ENCODE measurements around the gene ADAMTS18. TPM values are rescaled to one million over a fixed set of nuclear protein-coding genes. Genes with fewer than 3 reads are reported as not detected.

Gene ADAMTS18
- total RNA-seq, 2 experiments from 2014 or later = not detected

GRCh38 chr16:77457046-77457445 lies 22.2 kb upstream of the ADAMTS18 start:
- POLR2A ChIA-PET = no interaction called here

GRCh38 chr16:77452243-77452642 lies 17.4 kb upstream of the ADAMTS18 start:
- no peak for TF ChIP-seq CTCF (IDR thresholded peaks at IDR 0.05)

More at GRCh38 chr16:77457046-77457445, 22.2 kb upstream of the ADAMTS18 start:
- Mint-ChIP-seq H3K27me3 (peaks cover 6% of the 10 kb centered on the region), H3K4me3 (no peak overlapping the region), H3K36me3 (ENCODE audit: low read depth) (no peaks in the 10 kb centered on the region), H3K4me1 (ENCODE audit: low read depth) (no peaks in the 10 kb centered on the region), H3K27ac (no peak overlapping the region), H3K9me3 (no peaks in the 10 kb centered on the region)
- intact Hi-C loops (cut with micrococcal nuclease) = no loop called here
- no peak for TF ChIP-seq CTCF (IDR thresholded peaks at IDR 0.05)
- CTCF ChIA-PET = no interaction called here
- no peak for DNase-seq
- no peak for ATAC-seq

GRCh38 chr16:77450790-77451487 lies 16.1 kb upstream of the ADAMTS18 start:
- no peak for TF ChIP-seq CTCF (IDR thresholded peaks at IDR 0.05)
- CTCF ChIA-PET = no interaction called here

More at GRCh38 chr16:77452243-77452642, 17.4 kb upstream of the ADAMTS18 start:
- H3K9me3 Mint-ChIP-seq = no peaks in the 10 kb centered on the region
- POLR2A ChIA-PET = no interaction called here
- H3K27ac Mint-ChIP-seq = no peak overlapping the region
- H3K27me3 Mint-ChIP-seq = peaks cover 11% of the 10 kb centered on the region
- H3K4me1 Mint-ChIP-seq (ENCODE audit: low read depth) = no peaks in the 10 kb centered on the region
- no peaks in the 10 kb centered on the region for H3K36me3 Mint-ChIP-seq (ENCODE audit: low read depth)
- intact Hi-C loops (cut with micrococcal nuclease) = no loop called here
- no peak for ATAC-seq
- no peak for DNase-seq
- CTCF ChIA-PET = no interaction called here
- H3K4me3 Mint-ChIP-seq = no peak overlapping the region

GRCh38 chr16:77449208-77449607 lies 14.4 kb upstream of the ADAMTS18 start:
- no peaks in the 10 kb centered on the region for H3K4me1 Mint-ChIP-seq (ENCODE audit: low read depth)
- POLR2A ChIA-PET = no interaction called here

More at GRCh38 chr16:77450790-77451487, 16.1 kb upstream of the ADAMTS18 start:
- ATAC-seq = no peak
- H3K36me3 Mint-ChIP-seq (ENCODE audit: low read depth) = no peaks in the 10 kb centered on the region
- intact Hi-C loops (cut with micrococcal nuclease) = no loop called here
- H3K4me1 Mint-ChIP-seq (ENCODE audit: low read depth) = no peaks in the 10 kb centered on the region
- no peak overlapping the region for H3K4me3 Mint-ChIP-seq
- no peaks in the 10 kb centered on the region for H3K9me3 Mint-ChIP-seq
- no peak overlapping the region for H3K27ac Mint-ChIP-seq
- no peak for DNase-seq
- H3K27me3 Mint-ChIP-seq = peaks cover 8% of the 10 kb centered on the region
- POLR2A ChIA-PET = no interaction called here

More at GRCh38 chr16:77449208-77449607, 14.4 kb upstream of the ADAMTS18 start:
- no peak for TF ChIP-seq CTCF (IDR thresholded peaks at IDR 0.05)
- Mint-ChIP-seq H3K9me3 (no peaks in the 10 kb centered on the region), H3K36me3 (ENCODE audit: low read depth) (no peaks in the 10 kb centered on the region), H3K27ac (no peak overlapping the region), H3K4me3 (no peak overlapping the region), H3K27me3 (peaks cover 10% of the 10 kb centered on the region)
- DNase-seq (no peak), ATAC-seq (no peak)
- intact Hi-C loops (cut with micrococcal nuclease) = no loop called here
- CTCF ChIA-PET = no interaction called here

Measured in activated CD8-positive, alpha-beta T cell treated with anti-CD3 and anti-CD28 coated beads for 36 hours (primary cell).